ENCODE measurements around the gene CSH2.

The CSH2 gene

GRCh38 chr17:63833741-63834373 is 39.6 kb downstream of the CSH2 start:
- no peak for DNase-seq

GRCh38 chr17:63833026-63833740 is 40.3 kb downstream of the CSH2 start:
- DNase-seq = no peak

- no peak for DNase-seq
Measured at GRCh38 chr17:63832455-63832854, 41.0 kb downstream of the CSH2 start.

GRCh38 chr17:63832014-63832413 is 41.5 kb downstream of the CSH2 start:
- no peak for DNase-seq

GRCh38 chr17:63831505-63831904 is 42.0 kb downstream of the CSH2 start:
- DNase-seq = no peak

GRCh38 chr17:63830904-63831491 is 42.5 kb downstream of the CSH2 start:
- no peak for DNase-seq

GRCh38 chr17:63830278-63830677 is 43.2 kb downstream of the CSH2 start:
- no peak for DNase-seq

GRCh38 chr17:63828936-63829335 is 44.5 kb downstream of the CSH2 start:
- no peak for DNase-seq

GRCh38 chr17:63827801-63828221 is 45.7 kb downstream of the CSH2 start:
- no peak for DNase-seq

- peak; percentile 89 to 94 for DNase-seq
Measured at GRCh38 chr17:63827002-63827800, 46.3 kb downstream of the CSH2 start, which contains the start of the genes FTSJ3 and PSMC5. FTSJ3 (minus strand) TSS chr17:63827663; CDS start chr17:63826902, 761 bp downstream. PSMC5 (plus strand) TSS chr17:63827431; CDS start chr17:63827491, 60 bp downstream.

GRCh38 chr17:63826468-63827001 is 46.9 kb downstream of the CSH2 start:
- no peak for DNase-seq

- no peak for DNase-seq
Measured at GRCh38 chr17:63824362-63824761, 49.1 kb downstream of the CSH2 start.

GRCh38 chr17:63823659-63824331 is 49.7 kb downstream of the CSH2 start:
- DNase-seq = no peak

GRCh38 chr17:63822537-63822936 is 50.9 kb downstream of the CSH2 start:
- no peak for DNase-seq
